Bronchial epithelial cell (primary cell): ENCODE data around the gene REXO4. TPM values are rescaled to one million over a fixed set of nuclear protein-coding genes. Genes with fewer than 3 reads are reported as not detected.
A peak's percentile ranks its signal among the peaks of the same experiment; 100 is the strongest.
"Not testable (repeated sequence)": the region's sequence is repeated elsewhere in the genome, so short reads cannot be mapped to it uniquely, and the experiment has no call there.

Experiments used
- DNase-seq: peaks from one replicate; pipeline ENCODE4 v3.0.0-alpha.2; 2010; ENCODE audit warnings: low read depth
- FAIRE-seq: peaks from 2 replicates; lab custom pipeline; 2011; peaks lifted over from hg19 to GRCh38; lab: Jason Lieb, UNC
- H3K27me3 ChIP-seq: 2 replicates; pipeline ENCODE4 v1.5.1; 2011; ENCODE audit warnings: low read length; ENCODE audit not compliant: control insufficient read depth, insufficient read depth
- H3K36me3 ChIP-seq: 2 replicates; pipeline ENCODE4 v1.5.1; 2011; ENCODE audit warnings: low read length; ENCODE audit not compliant: control insufficient read depth, insufficient read depth
- H3K4me3 ChIP-seq: 2 replicates; pipeline ENCODE4 v1.5.1; 2011; ENCODE audit warnings: mild to moderate bottlenecking, low read depth, low read length, control low read depth
- total RNA-seq: library from RNA; depleted of rRNA; stranded (reverse); fragments of >200 nt; gene quantifications from 2 replicates; pipeline ENCODE4 v1.2.1, GENCODE V29; 2014
- TF ChIP-seq, protein P1 (sequence below): IDR thresholded peaks from 2 replicates; pipeline ENCODE4 v1.5.1; 2011; ENCODE audit warnings: mild to moderate bottlenecking, moderate library complexity, low read length, control low read depth, inconsistent platforms; ENCODE audit not compliant: insufficient read depth, severe bottlenecking

Gene REXO4
- total RNA-seq, 1 donor from 2014 or later, result 15.5 TPM

DNA sequence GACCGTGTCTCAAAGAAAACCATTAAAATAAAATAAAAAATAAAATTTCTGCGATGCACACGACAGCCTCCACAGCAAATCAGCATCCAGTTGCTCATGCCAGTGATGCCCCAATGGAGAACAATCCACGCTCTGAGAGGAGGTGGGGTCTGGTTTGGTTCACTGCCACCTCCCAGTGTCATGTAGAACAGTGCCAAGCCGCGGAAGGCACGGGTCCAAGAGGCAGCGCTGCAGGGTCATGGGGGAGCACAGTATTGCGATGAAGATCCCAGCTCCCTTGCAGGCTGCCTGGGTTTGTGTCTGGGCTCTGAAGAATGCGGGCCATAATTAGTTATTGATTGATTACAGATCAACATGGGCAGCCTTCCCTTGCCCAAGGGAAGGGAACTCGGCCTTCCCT is 35.8 kb upstream of the REXO4 start:
- FAIRE-seq (no peak), DNase-seq (no peak)
- Histone ChIP-seq H3K4me3 (no peak overlapping the region), H3K27me3 (no peaks in the 10 kb centered on the region), H3K36me3 (no peaks in the 10 kb centered on the region)
- TF ChIP-seq, protein P1, sequence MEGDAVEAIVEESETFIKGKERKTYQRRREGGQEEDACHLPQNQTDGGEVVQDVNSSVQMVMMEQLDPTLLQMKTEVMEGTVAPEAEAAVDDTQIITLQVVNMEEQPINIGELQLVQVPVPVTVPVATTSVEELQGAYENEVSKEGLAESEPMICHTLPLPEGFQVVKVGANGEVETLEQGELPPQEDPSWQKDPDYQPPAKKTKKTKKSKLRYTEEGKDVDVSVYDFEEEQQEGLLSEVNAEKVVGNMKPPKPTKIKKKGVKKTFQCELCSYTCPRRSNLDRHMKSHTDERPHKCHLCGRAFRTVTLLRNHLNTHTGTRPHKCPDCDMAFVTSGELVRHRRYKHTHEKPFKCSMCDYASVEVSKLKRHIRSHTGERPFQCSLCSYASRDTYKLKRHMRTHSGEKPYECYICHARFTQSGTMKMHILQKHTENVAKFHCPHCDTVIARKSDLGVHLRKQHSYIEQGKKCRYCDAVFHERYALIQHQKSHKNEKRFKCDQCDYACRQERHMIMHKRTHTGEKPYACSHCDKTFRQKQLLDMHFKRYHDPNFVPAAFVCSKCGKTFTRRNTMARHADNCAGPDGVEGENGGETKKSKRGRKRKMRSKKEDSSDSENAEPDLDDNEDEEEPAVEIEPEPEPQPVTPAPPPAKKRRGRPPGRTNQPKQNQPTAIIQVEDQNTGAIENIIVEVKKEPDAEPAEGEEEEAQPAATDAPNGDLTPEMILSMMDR, result no peak

DNA sequence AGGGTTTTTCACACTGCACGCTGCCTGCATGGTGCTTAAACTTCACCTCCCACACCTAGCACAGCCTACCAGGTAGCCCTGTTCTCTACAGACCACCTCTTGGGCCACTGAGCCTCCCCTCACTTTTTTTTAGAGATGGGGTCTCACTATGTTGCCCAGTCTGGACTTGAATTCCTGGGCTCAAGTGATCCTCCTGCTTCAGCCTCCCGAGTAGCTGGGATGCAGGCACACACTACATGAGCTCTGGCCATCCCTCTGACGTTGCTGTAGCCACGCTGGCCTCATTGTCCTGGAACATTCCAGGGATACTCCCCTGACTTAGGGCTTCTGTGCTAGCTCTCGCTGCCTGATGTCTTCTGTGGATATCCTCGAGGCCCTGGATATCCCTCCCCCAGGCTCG is 34.8 kb upstream of the REXO4 start:
- Histone ChIP-seq H3K27me3 (no peaks in the 10 kb centered on the region), H3K36me3 (no peaks in the 10 kb centered on the region), H3K4me3 (no peak overlapping the region)
- DNase-seq (no peak), FAIRE-seq (no peak)
- TF ChIP-seq, protein P1, result no peak

DNA sequence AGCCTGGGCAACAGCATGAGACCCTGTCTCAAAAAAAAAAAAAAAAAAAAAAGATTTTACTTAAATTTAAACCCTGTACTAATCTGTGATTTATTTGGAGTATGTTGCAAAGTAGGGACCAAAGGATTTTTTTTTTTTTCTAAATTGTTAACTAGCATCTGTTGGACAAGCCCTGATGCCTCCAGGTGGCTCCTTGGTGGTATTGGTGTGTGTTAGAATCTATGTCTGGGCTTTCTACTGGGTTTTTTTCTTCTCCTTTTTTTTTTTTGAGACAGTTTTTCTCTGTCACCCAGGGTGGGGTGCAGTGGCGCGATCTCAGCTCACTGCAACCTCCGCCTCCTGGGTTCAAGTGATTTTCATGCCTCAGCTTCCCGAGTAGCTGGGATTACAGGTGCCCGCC is 34.1 kb upstream of the REXO4 start:
- not testable (repeated sequence) for H3K4me3 ChIP-seq, H3K36me3 ChIP-seq, FAIRE-seq, DNase-seq, H3K27me3 ChIP-seq

DNA sequence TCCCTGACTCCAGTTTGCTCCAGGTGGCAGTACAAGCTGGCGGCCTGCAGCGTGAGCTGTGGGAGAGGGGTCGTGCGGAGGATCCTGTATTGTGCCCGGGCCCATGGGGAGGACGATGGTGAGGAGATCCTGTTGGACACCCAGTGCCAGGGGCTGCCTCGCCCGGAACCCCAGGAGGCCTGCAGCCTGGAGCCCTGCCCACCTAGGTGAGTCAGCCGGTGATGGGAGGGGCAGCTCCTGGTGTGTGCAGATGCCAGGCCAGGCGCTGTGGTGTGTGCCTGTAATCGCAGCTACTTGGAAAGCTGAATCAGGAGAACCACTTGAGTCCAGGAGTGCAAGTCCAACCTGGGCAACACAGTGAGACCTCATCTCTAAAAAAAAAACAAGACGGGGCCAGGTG is 31.9 kb upstream of the REXO4 start:
- Histone ChIP-seq H3K4me3 (no peak overlapping the region), H3K36me3 (no peaks in the 10 kb centered on the region), H3K27me3 (peaks cover 2% of the 10 kb centered on the region)
- FAIRE-seq (no peak), DNase-seq (peak; percentile 76)
- TF ChIP-seq, protein P1, result no peak

DNA sequence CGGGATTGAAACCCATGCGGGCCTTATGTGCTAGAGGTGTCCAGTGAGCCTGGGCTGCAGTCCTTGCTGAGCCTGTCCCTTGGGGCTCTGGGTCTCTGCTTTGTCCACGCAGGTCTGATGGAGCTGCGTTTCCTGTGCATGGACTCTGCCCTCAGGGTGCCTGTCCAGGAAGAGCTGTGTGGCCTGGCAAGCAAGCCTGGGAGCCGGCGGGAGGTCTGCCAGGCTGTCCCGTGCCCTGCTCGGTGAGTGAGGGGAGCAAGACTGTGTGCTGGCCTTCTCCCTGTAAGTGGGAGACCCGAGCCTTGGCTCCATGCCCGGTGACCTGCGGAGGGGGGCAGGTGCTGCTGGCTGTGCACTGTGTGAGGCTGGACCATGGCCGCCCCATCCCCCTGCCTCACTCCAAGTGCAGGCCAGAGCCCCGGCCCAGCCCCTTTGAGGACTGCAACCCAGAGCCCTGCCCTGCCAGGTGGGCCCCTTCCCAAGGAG is 30.7 kb upstream of the REXO4 start:
- FAIRE-seq (no peak), DNase-seq (no peak)
- TF ChIP-seq, protein P1, result no peak
- Histone ChIP-seq H3K36me3 (no peaks in the 10 kb centered on the region), H3K4me3 (no peak overlapping the region), H3K27me3 (peaks cover 3% of the 10 kb centered on the region)

DNA sequence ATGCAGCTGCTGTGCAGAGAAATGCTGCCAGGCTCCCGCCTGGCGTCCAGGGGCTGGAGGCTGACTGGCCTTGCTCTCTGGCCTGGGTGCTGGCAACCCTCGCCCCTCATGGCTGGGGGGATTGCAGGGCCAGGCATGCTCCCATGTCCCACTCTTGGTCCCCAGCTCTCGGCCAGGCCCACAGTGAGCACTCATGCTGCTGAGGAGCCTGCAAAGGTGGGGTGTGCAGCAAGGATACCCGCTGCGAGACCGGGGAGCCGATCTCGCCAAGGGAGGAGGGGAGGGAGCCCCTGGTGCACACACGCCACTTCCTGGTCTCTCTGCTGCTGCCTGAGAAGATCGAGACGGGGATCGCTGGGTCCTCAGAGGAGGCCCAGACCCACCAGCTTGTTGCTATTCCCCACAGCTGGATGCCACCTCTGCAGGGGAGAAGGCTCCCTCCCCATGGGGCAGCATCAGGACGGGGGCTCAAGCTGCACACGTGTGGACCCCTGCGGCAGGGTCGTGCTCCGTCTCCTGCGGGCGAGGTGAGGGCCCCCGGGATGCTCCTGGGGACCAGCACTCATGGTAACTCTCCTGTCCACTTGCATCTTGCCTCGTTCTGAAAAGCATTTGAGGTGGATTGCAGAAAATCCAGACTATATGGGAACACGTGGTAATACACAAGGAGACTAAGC is 27.6 kb upstream of the REXO4 start:
- H3K27me3 ChIP-seq, result peaks cover 3% of the 10 kb centered on the region
- FAIRE-seq (no peak), DNase-seq (no peak)
- TF ChIP-seq, protein P1, result no peak
- H3K4me3 ChIP-seq, result no peak overlapping the region
- no peaks in the 10 kb centered on the region for H3K36me3 ChIP-seq
